Stimulated activated CD8-positive, alpha-beta memory T cell treated with anti-CD3 and anti-CD28 coated beads, Interleukin-12 subunit alpha, Interleukin-12 subunit beta, amount 100 ng/mL, for 4 hours (primary cell): ENCODE results near the gene ORC1.

Source experiments
- DNase-seq: peaks from one replicate; pipeline ENCODE4 v3.0.0-alpha.2; 2020; ENCODE audit warnings: low read depth

Gene ORC1

DNA sequence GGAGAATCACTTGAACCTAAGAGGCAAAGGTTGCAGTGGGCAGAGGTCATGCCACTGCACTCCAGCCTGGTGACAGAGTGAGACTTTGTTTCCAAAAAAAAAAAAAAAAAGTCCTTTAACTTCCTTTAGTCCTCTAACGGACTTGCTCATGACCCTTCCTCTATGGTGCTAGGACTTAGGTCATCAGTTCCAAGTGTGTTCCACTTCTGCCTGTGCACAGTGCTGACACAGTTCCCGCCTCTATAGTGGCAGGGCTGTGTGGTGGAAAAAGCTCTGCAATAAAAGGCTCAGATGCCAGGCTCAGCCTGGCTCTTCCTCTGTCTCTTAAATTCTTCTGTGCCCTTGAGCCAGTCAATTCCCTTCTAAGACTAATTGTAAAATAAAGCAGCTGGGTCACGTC is 60.2 kb downstream of the ORC1 start:
- no peak for DNase-seq

DNA sequence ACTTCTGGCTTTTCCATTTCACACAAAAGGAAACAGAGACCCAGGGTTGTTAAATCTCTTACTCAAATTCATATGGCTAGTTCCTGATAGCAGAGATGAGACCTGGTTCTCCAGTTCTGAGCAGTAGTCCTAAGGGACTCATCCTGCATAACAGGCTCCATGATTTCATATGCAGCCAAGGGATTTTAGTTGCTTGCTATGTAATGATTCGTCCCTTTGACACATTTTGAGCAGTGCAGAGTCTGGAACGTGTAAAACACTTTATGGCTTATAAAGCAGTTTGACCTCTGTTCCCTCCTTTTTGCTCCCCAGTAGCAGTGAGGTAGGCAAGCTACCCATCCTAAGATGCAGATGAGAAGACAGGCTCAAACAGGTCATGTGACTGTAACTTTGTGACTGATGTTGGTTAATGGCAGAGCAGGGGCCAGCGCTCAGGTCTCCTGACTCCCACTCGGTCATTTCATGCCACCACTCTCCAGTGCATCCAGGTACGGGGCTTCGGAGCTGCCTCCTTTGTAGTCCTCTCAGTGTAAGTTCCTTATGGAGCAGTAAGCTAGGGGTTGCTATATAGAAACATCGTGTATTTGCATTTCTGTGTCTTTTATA is 62.5 kb downstream of the ORC1 start:
- DNase-seq = no peak

DNA sequence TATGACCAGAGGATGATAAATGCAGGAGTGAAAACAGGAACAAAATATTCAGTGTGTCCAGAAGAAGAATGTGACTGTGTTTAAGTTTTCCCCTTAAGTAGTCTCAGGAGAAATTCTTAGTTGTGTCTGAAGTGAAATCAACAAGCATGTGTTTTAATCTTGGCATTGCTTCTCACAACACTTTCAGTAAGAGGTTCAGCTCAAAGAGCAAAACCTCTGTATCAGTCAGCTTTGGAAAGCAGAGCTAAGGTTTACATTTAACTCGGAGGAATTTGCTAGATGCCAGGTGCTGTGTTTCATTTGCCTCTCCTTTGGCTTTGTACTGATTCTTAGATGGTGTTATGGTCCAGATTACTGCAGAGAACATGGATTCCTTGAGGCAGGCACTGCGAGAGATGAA is 66.8 kb downstream of the ORC1 start:
- DNase-seq = no peak

DNA sequence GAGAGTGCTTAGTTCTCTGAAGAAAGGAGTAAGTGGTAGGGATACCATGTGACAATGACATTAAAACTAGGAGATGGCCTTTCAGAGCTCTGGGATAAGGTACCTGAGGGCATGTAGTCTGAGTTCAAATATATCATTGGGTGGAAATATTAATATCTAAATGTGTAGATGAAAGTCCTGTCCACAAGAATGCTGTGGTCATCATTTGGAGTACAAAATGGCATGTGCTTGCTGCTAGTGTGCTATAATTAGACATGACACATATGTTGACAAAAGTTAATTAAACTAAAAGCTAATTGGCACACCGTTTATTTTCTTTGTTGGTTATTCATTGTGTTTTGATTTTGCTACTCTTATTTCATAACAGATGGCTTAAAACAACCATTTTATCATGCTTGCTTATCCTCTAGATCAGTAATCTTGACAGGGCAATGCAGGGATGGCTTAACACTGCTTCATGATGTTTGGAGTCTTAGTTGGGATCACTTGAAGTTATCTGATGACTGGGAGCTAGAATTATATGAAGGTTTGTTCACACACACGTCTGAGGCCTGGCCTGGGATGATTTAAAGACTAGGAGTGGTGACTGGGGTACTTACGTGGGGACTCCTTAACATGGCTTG is 69.2 kb downstream of the ORC1 start:
- no peak for DNase-seq

DNA sequence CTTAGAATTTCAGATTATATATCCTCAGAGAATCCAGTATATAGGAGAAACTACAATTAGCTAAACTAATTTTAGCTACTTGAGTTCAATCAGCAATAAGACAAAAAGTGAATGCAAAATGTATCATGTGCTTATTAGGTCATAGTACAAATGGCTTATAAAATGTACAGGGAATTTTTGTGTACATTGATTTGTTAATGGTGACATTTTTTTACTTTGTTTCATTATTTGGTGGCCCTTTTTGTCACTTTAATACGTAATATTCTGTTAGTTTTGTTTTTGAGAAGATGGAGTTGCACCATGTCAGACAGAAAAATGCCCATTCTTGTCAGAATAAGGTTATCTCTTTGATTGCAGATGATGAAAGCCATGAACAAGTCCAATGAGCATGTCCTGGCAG is 71.8 kb downstream of the ORC1 start:
- DNase-seq = no peak

DNA sequence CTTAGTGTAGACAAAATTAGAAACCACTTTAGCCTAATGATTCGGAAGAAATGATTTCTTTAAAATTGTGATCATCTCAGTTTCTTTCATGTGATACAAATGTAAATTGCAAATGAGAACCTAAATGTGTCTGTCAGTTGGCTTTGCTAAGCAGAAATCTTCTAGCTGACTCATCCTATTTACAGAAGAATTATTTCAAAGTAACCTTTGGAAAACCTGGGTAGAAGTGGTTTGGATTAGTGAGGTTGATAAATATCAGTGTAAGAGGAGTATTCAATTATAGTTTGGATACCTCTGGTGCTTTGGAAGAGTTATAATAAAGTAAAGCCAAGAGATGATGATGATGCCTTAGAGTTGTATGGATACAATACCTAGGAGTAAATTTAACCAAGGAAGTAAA is 75.6 kb downstream of the ORC1 start:
- no peak for DNase-seq

DNA sequence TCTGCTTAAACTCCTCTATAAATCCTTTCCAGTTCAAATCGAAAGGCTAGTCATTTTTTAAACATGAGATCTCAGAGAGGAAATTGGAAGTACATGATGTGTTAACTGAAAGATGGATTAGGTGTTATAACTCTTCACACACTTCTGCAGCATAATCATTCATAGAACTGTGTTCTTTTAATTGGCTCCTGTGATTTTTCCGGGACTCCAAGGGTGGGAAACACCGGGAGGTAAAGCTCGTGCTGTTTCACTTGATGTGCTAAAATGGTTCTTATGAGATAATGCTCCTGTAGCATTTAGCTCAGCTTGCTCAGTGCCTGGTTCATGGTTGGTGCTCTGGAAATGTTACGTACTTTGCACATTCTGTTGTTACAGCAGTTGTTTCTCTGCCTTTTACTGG is 78.4 kb downstream of the ORC1 start:
- DNase-seq = no peak

DNA sequence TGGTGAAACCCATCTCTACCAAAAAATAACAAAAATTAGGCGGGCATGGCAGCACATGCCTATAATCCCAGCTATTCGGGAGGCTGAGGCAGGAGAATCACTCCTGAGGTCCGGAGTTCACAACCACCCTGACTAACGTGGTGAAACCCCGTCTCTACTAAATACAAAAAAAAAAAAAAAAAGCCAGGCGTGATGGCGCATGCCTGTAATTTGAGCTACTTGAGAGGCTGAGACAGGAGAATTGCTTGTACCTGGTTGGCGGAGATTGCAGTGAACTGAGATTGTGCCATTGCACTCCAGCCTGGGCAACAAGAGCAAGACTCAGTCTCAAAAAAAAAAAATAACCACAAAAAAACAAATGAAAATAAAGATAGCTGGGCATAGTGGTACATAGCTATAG is 80.5 kb downstream of the ORC1 start:
- no peak for DNase-seq
